ENCODE data around the gene CPN2.

Gene CPN2

DNA sequence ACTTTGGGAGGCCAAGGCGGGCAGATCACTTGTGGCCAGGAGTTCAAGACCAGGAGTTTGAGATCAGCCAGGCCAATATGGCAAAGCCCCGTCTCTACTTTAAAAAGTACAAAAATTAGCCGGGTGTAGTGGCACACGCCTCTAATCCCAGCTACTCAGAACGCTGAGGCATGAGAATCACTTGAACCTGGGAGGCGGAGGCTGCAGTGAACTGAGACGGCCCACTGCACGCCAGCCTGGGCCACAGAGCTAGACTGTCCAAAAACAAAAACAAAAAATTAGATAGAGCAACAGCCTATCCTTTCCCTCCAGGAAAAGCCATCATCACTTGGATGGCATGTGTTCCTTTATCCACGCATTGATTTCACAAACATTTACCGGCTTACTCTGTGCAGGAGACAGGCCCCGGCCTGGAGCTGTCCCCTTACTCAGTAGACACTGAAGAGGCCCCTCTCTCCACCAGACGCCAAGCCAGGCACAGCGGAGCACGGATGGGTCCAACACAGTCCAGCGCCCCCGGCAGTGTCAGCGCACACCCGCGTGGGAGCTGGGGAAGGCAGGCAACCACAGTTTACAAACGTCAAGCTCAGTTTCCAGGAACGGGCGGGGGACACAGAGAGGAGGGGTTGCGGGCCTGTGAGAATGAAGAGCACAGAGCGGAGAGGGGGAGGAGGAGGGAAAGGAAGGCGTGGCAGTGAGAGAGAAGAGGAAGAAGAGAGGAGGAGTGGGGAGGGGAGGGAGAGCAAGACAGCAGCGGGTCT is 44.8 kb upstream of the CPN2 start:
- TF ChIP-seq, protein P1, sequence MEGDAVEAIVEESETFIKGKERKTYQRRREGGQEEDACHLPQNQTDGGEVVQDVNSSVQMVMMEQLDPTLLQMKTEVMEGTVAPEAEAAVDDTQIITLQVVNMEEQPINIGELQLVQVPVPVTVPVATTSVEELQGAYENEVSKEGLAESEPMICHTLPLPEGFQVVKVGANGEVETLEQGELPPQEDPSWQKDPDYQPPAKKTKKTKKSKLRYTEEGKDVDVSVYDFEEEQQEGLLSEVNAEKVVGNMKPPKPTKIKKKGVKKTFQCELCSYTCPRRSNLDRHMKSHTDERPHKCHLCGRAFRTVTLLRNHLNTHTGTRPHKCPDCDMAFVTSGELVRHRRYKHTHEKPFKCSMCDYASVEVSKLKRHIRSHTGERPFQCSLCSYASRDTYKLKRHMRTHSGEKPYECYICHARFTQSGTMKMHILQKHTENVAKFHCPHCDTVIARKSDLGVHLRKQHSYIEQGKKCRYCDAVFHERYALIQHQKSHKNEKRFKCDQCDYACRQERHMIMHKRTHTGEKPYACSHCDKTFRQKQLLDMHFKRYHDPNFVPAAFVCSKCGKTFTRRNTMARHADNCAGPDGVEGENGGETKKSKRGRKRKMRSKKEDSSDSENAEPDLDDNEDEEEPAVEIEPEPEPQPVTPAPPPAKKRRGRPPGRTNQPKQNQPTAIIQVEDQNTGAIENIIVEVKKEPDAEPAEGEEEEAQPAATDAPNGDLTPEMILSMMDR (IDR thresholded peaks at IDR 0.05; ENCODE audit: low read depth, low read length, missing control alignments), result no peak
- no peak overlapping the region for H3K4me3 ChIP-seq (ENCODE audit: low read depth, low read length)

DNA sequence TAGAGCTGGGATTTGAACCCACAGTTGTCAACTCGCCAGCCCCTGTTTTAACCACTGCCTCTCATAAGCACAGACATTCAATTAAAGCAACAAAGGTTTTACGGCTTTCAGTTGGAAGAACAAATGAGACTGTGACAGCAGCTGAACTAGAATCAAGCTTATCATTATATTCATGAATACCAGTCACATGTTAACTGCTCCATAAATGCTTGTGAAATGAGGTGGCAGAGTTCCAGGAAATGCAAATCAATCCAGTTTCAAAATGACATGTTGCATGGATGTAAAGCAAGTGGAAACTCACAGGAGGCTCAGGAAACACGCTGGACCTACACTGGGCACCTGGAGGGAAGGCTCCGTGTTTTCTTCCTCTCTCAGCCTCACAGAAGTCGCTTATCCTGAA is 44.1 kb upstream of the CPN2 start:
- no peak overlapping the region for H3K4me3 ChIP-seq (ENCODE audit: low read depth, low read length)
- TF ChIP-seq, protein P1 (IDR thresholded peaks at IDR 0.05; ENCODE audit: low read depth, low read length, missing control alignments), result no peak
- DNase-seq (ENCODE audit: low read depth), result no peak

More for the DNA sequence above, 44.8 kb upstream of the CPN2 start:
- DNase-seq (ENCODE audit: low read depth), result no peak

DNA sequence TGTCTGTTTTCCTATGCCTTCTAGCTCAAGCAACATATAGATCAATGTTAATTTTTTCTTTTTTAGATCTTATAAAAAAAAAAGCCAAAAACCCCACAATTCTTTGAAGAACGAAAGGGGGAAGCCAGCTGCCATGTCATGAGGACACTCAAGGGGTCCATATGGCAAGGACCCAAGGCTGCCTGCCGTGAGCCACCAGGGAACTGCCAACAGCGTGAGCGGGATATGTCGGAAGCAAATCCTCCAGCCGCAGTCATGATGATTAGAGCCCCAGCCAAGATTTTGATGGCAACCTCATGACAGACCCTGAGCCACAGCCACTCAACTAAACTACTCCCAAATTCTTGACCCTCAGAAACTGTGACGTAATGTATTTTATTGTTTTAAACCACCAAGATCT is 41.4 kb upstream of the CPN2 start:
- H3K4me3 ChIP-seq (ENCODE audit: low read depth, low read length), result no peak overlapping the region
- TF ChIP-seq, protein P1 (IDR thresholded peaks at IDR 0.05; ENCODE audit: low read depth, low read length, missing control alignments), result no peak
- no peak for DNase-seq (ENCODE audit: low read depth)

DNA sequence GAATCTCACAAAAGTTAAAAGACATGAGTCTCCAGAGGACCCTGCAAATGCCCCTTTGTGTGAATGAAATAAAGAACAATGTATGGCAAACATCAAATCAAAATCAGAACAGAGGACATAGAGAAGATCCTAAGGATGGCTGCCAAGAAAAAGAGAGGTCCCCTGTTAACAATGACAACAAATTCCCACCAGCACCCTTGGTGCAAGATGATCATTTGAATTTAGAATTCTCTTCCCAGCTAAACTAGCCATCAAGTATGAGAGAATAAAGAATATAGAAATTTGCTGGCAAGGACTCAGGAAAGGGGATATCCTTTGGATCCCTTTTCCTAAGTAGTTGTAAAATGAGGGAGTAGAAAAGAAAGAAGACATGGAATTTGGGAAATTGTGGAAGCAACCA is 39.7 kb upstream of the CPN2 start:
- TF ChIP-seq, protein P1 (IDR thresholded peaks at IDR 0.05; ENCODE audit: low read depth, low read length, missing control alignments), result no peak
- no peak overlapping the region for H3K4me3 ChIP-seq (ENCODE audit: low read depth, low read length)
- DNase-seq (ENCODE audit: low read depth), result no peak

DNA sequence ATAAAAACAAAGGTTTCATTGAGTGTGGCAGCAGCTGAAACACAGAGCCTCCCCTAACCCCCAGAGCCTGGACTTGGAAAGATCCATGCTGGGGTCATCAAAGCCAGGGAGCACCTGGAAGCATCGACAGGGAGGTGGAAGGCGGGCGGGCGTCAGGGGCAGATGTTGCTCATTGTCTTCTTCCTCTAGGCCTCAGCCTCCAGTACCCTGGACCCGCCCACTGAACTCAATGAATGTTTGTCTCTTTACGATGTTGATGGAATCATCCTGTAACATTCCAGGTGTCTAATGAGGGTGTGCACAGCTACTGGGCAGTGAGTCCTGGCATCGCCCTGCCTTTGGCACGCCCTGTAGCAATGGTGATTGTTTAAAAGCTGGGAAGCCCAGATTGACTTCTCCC is 38.1 kb upstream of the CPN2 start:
- no peak for DNase-seq (ENCODE audit: low read depth)
- TF ChIP-seq, protein P1 (IDR thresholded peaks at IDR 0.05; ENCODE audit: low read depth, low read length, missing control alignments), result no peak
- no peak overlapping the region for H3K4me3 ChIP-seq (ENCODE audit: low read depth, low read length)

DNA sequence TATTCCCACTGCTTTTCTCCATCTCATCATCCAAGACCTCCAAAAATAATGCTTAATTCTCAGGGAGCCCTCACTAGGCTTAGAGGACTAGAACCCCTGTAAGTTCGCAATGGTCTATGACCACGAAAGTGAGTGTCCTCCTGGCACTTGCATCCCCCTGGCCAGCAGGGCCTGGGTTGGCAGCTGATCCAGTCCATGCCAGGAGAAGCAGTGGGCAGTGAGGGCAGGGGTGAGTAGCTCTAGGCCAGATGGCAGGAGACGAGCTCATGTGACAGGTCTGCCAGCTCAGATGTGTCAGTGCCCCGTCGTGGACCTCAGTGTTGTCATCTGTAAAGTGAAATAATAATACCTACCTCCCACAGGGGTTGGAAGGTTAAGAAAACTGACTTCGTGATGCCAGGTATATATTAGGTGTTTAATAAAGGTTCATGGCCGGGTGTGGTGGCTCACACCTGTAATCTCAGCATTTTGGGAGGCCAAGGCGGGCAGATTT is 36.8 kb upstream of the CPN2 start:
- TF ChIP-seq, protein P1 (IDR thresholded peaks at IDR 0.05; ENCODE audit: low read depth, low read length, missing control alignments), result no peak
- H3K4me3 ChIP-seq (ENCODE audit: low read depth, low read length), result no peak overlapping the region
- no peak for DNase-seq (ENCODE audit: low read depth)

DNA sequence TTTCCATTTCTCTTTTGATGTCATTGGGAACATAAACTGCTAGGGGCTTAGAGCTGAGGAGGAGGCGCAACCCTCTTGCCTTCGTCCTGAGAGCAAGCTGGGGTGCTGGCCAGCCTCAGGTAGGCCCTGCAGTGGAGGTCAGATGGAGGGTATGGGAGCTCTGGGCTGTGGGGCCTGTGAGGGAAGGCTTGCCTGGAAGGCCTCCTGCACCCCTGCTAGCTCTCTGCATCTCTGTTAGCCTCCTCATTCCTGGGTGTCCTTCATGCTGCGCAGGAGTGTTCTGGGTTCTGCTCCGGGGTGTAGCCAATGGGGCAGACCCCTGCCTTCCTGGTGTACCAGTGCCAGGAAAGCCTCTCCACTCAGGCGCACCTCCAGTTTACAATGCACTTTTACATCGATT is 36.1 kb upstream of the CPN2 start:
- DNase-seq (ENCODE audit: low read depth), result no peak
- TF ChIP-seq, protein P1 (IDR thresholded peaks at IDR 0.05; ENCODE audit: low read depth, low read length, missing control alignments), result no peak
- H3K4me3 ChIP-seq (ENCODE audit: low read depth, low read length), result no peak overlapping the region

Measured in GM12864 (cell line).